Skeletal muscle satellite cell (primary cell): Measurements from ENCODE around the gene GHRL.
"Not testable (repeated sequence)": the region's sequence is repeated elsewhere in the genome, so short reads cannot be mapped to it uniquely, and the experiment has no call there.

Source experiments
- H3K27me3 ChIP-seq: 2 replicates; pipeline ENCODE4 v1.7.0; 2013; ENCODE audit warnings: low read length; ENCODE audit not compliant: control insufficient read depth, insufficient read depth
- H3K36me3 ChIP-seq: 2 replicates; pipeline ENCODE4 v1.7.0; 2013; ENCODE audit warnings: mild to moderate bottlenecking, control low read depth, low read length; ENCODE audit not compliant: insufficient read depth
- H3K4me1 ChIP-seq: 2 replicates; pipeline ENCODE4 v1.7.0; 2013; ENCODE audit warnings: low read length; ENCODE audit not compliant: control insufficient read depth, insufficient read depth
- H3K4me2 ChIP-seq: 2 replicates; pipeline ENCODE4 v1.7.0; 2013; ENCODE audit warnings: mild to moderate bottlenecking, low read length
- H3K4me3 ChIP-seq: 2 replicates; pipeline ENCODE4 v1.7.0; 2013; ENCODE audit warnings: low read length
- H3K9ac ChIP-seq: 2 replicates; pipeline ENCODE4 v1.7.0; 2013; ENCODE audit warnings: mild to moderate bottlenecking, low read depth, low read length, moderate library complexity
- H3K9me3 ChIP-seq: replicated peaks from 2 replicates; pipeline ENCODE4 v1.7.0; 2013; ENCODE audit warnings: mild to moderate bottlenecking, control low read depth, low read length

GHRL gene

GRCh38 chr3:10310578-10310977 is 17.8 kb upstream of the GHRL start:
- Histone ChIP-seq H3K4me1 (peaks cover 4% of the 10 kb centered on the region), H3K9me3 (no peaks in the 10 kb centered on the region), H3K9ac (no peak overlapping the region), H3K4me3 (no peak overlapping the region), H3K27me3 (no peaks in the 10 kb centered on the region), H3K4me2 (no peak overlapping the region), H3K36me3 (peaks cover 91% of the 10 kb centered on the region)

GRCh38 chr3:10309736-10310135 is 17.0 kb upstream of the GHRL start:
- H3K27me3 ChIP-seq = no peaks in the 10 kb centered on the region
- peaks cover 92% of the 10 kb centered on the region for H3K36me3 ChIP-seq
- H3K4me2 ChIP-seq = no peak overlapping the region
- no peak overlapping the region for H3K4me3 ChIP-seq
- H3K9ac ChIP-seq = no peak overlapping the region
- no peaks in the 10 kb centered on the region for H3K9me3 ChIP-seq
- peaks cover 4% of the 10 kb centered on the region for H3K4me1 ChIP-seq

DNA sequence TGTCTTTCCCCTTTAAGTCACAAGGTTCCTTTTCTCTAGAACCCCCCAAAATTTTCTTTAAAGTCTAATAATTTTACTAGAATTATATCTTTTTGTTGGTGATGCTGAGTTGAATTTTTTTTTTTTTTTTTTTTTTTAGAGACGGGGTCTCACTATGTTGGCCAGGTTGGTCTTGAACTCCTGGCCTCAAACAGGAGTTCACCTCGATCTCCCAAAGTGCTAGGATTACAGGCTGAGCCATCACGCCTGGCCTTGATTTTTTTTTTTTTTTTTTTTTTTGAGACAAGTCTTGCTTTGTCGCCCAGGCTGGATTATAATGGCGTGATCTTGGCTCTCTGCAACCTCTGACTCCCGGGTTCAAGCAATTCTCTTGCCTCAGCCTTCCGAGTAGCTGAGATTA is 15.9 kb upstream of the GHRL start:
- H3K4me3 ChIP-seq = no peak overlapping the region
- peaks cover 92% of the 10 kb centered on the region for H3K36me3 ChIP-seq
- no peak overlapping the region for H3K4me2 ChIP-seq
- H3K27me3 ChIP-seq = no peaks in the 10 kb centered on the region
- no peaks in the 10 kb centered on the region for H3K9me3 ChIP-seq
- H3K4me1 ChIP-seq = peaks cover 4% of the 10 kb centered on the region
- no peak overlapping the region for H3K9ac ChIP-seq

GRCh38 chr3:10306156-10306555 is 13.4 kb upstream of the GHRL start:
- Histone ChIP-seq H3K4me3 (no peak overlapping the region), H3K4me1 (peaks cover 4% of the 10 kb centered on the region), H3K9me3 (no peaks in the 10 kb centered on the region), H3K4me2 (no peak overlapping the region), H3K27me3 (no peaks in the 10 kb centered on the region), H3K9ac (no peak overlapping the region), H3K36me3 (peaks cover 90% of the 10 kb centered on the region)

DNA sequence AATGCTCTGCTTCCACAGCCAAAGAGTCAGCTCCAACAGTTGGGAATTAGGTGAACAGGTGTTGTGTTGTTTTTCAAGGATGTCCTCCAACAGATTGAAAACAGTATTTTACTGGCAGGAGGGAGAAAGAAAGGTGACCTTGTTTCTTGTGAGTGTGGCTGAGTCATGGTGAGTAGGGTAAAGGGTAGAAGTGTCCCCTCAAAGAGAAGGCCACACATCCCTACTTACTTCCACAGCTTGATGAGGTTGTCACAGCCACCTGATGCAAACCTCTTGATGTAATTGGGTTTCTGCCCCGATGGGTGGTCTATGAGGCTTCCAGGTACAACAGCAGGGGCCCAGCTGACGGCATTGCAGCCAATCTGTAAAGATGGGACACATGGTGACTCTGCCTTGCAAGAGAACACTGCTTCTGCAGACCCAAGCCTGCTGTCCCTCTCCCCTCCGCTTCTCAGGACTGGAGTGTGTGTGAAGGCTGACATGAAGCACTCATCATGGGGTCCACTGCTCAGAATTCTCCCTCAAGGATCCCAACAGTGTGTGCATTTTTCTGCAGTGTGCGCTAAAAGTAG is 12.7 kb upstream of the GHRL start:
- Histone ChIP-seq H3K9ac (no peak overlapping the region), H3K9me3 (no peaks in the 10 kb centered on the region), H3K4me3 (no peak overlapping the region), H3K27me3 (no peaks in the 10 kb centered on the region), H3K36me3 (peaks cover 90% of the 10 kb centered on the region), H3K4me1 (peaks cover under 1% of the 10 kb centered on the region), H3K4me2 (no peak overlapping the region)

GRCh38 chr3:10304905-10305304 is 12.2 kb upstream of the GHRL start:
- Histone ChIP-seq H3K4me1 (no peaks in the 10 kb centered on the region), H3K9me3 (no peaks in the 10 kb centered on the region), H3K4me2 (no peak overlapping the region), H3K4me3 (no peak overlapping the region), H3K27me3 (no peaks in the 10 kb centered on the region), H3K9ac (no peak overlapping the region), H3K36me3 (peaks cover 92% of the 10 kb centered on the region)

GRCh38 chr3:10303785-10304184 is 11.0 kb upstream of the GHRL start:
- H3K27me3 ChIP-seq = no peaks in the 10 kb centered on the region
- no peaks in the 10 kb centered on the region for H3K9me3 ChIP-seq
- H3K9ac ChIP-seq = no peak overlapping the region
- H3K4me3 ChIP-seq = no peak overlapping the region
- peaks cover 89% of the 10 kb centered on the region for H3K36me3 ChIP-seq
- H3K4me2 ChIP-seq = no peak overlapping the region
- H3K4me1 ChIP-seq = no peaks in the 10 kb centered on the region

DNA sequence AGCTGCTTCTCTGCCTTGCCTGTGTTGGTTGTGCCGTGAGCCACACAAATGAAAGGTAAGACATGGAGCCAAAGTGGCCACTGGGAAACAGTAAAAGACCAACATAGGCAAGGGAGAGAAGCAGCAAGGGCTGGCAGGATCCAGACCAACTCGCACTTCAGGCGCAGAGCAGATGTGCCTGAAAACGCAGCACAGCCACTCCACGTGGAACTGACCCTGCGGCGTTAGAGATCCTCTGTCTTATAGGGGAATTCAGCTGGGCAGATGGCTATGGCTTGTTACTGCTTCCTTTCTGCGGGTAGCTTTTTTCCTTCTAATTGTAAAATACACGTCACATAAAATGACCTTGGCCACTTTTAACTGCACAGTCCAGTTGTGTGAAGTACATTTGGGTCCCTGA is 10.4 kb upstream of the GHRL start:
- no peak overlapping the region for H3K4me2 ChIP-seq
- H3K27me3 ChIP-seq = no peaks in the 10 kb centered on the region
- H3K4me3 ChIP-seq = no peak overlapping the region
- no peaks in the 10 kb centered on the region for H3K9me3 ChIP-seq
- peaks cover 89% of the 10 kb centered on the region for H3K36me3 ChIP-seq
- no peaks in the 10 kb centered on the region for H3K4me1 ChIP-seq
- H3K9ac ChIP-seq = no peak overlapping the region

DNA sequence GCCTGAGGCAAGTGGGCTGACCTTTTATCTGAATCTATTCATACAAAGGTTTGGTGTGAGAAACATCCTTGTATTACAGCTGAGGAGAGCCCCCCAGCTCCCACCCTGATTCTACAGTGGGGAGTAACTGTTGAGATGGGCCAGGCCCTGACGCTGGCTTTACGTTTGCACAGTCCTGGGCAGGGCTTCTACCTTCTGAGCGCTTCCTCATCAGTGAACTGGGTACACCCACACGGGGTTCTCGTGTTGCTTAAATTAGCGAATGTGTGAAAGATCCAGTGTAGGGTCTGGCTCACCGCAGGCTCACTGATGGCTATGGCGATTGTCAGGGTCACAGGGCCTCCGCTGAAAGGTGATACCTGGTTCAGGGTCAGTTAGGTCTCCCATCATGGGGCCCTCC is 7.3 kb upstream of the GHRL start:
- H3K9ac ChIP-seq = no peak overlapping the region
- H3K36me3 ChIP-seq = peaks cover 60% of the 10 kb centered on the region
- H3K4me2 ChIP-seq = no peak overlapping the region
- H3K27me3 ChIP-seq = no peaks in the 10 kb centered on the region
- no peaks in the 10 kb centered on the region for H3K4me1 ChIP-seq
- H3K9me3 ChIP-seq = no peaks in the 10 kb centered on the region
- no peak overlapping the region for H3K4me3 ChIP-seq

- no peak overlapping the region for H3K4me3 ChIP-seq
- H3K9ac ChIP-seq = no peak overlapping the region
- H3K9me3 ChIP-seq = no peaks in the 10 kb centered on the region
- no peak overlapping the region for H3K4me2 ChIP-seq
- peaks cover 56% of the 10 kb centered on the region for H3K36me3 ChIP-seq
- H3K4me1 ChIP-seq = no peaks in the 10 kb centered on the region
- no peaks in the 10 kb centered on the region for H3K27me3 ChIP-seq
These were observed 6.9 kb upstream of the GHRL start for GRCh38 chr3:10299679-10300078.

DNA sequence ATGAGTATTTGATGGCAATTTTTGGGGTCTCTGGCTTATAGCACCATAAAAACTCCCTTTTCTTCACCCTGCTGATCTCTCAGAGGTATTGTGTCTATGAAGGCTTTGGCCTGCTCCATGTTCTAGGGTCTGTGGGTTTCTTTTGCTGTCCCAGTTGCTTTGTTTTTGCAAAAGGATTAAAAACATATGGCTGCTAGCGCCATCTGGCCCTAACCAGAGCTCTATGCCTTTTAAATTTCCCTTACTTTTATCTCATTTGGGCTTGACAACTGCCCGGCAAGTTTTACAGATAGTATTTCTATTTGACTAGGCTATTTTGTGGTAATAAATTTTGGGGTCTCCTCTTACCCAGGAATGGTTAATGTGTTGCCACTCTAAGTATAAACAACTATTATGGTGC is 6.4 kb upstream of the GHRL start:
- Histone ChIP-seq H3K9ac (no peak overlapping the region), H3K36me3 (peaks cover 54% of the 10 kb centered on the region), H3K4me3 (no peak overlapping the region), H3K4me2 (no peak overlapping the region), H3K9me3 (no peaks in the 10 kb centered on the region), H3K27me3 (no peaks in the 10 kb centered on the region), H3K4me1 (no peaks in the 10 kb centered on the region)

DNA sequence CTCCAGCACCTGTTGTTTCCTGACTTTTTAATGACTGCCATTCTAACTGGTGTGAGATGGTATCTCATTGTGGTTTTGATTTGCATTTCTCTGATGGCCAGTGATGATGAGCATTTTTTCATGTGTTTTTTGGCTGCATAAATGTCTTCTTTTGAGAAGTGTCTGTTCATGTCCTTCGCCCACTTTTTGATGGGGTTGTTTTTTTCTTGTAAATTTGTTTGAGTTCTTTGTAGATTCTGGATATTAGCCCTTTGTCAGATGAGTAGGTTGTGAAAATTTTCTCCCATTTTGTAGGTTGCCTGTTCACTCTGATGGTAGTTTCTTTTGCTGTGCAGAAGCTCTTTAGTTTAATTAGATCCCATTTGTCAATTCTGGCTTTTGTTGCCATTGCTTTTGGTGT is 5.3 kb upstream of the GHRL start:
- H3K4me2 ChIP-seq, H3K9ac ChIP-seq, H3K4me3 ChIP-seq, H3K4me1 ChIP-seq, H3K9me3 ChIP-seq, H3K27me3 ChIP-seq: not testable (repeated sequence)
- H3K36me3 ChIP-seq = peaks cover 48% of the 10 kb centered on the region
